SK-N-SH (cell line): ENCODE measurements around the gene PSD. TPM values are rescaled to one million over a fixed set of nuclear protein-coding genes. Genes with fewer than 3 reads are reported as not detected.

Experiments used
- CTCF ChIA-PET: fragments of 300-600, 350-600 bp; formaldehyde crosslinking; extraction: SDS; loops from one replicate; lab custom pipeline; 2021; lab: Yijun Ruan, JAX
- POLR2A ChIA-PET: fragments of 350-600 bp; sonication (Branson Sonifier 250); formaldehyde crosslinking; extraction: SDS; loops from one replicate; lab custom pipeline; 2020; ENCODE audit warnings: antibody characterized with exemption, inconsistent platforms; lab: Yijun Ruan, JAX
- DNase-seq: peaks from one replicate; pipeline ENCODE4 v3.0.0; 2012
- H2AFZ ChIP-seq: fragments of 200-600 bp; sonication (generic); 2 replicates; pipeline ENCODE4 v1.8.1; 2016; ENCODE audit warnings: antibody characterized with exemption, mild to moderate bottlenecking, low read depth
- H3F3A ChIP-seq: fragments of 200-600 bp; sonication (generic); replicated peaks from 2 replicates; pipeline ENCODE3; 2016; ENCODE audit warnings: antibody characterized with exemption, mild to moderate bottlenecking; ENCODE audit not compliant: insufficient read depth
- H3K27ac ChIP-seq, 2 experiments: fragments of 200-500 bp in 1 of 2; fragments of 200-600 bp in 1 of 2; sonication (Bioruptor generic) in 1 of 2; sonication (generic), shearing (Covaris generic) in 1 of 2; 2 replicates each; pipeline versions ENCODE4 v1.5.1 to v1.6.1; 2014 to 2016; ENCODE audit warnings: low read depth in 2 of 2, inconsistent platforms in 1 of 2, low read length in 1 of 2, mild to moderate bottlenecking in 1 of 2, mixed read lengths in 1 of 2
- H3K27me3 ChIP-seq: fragments of 200-600 bp; sonication (generic), shearing (Covaris generic); 2 replicates; pipeline ENCODE4 v1.6.1; 2016; ENCODE audit warnings: mixed run types; ENCODE audit not compliant: insufficient read depth
- H3K36me3 ChIP-seq, 2 experiments: fragments of 200-500 bp in 1 of 2; fragments of 200-600 bp in 1 of 2; sonication (Bioruptor generic) in 1 of 2; sonication (generic) in 1 of 2; replicated peaks in 1 of 2; 2 replicates each; pipeline versions ENCODE3 to v1.5.1; 2014 to 2016; ENCODE audit warnings: low read length in 1 of 2, mild to moderate bottlenecking in 1 of 2; ENCODE audit not compliant: insufficient read depth in 2 of 2, control insufficient read depth in 1 of 2
- H3K4me1 ChIP-seq, 2 experiments: fragments of 200-500 bp in 1 of 2; fragments of 200-600 bp in 1 of 2; sonication (Bioruptor generic) in 1 of 2; sonication (generic), shearing (Covaris generic) in 1 of 2; 2 replicates each; pipeline versions ENCODE4 v1.5.1 to v1.6.1; 2014 to 2016; ENCODE audit warnings: low read depth in 1 of 2, low read length in 1 of 2, mixed run types in 1 of 2; ENCODE audit not compliant: insufficient read depth in 2 of 2, control insufficient read depth in 1 of 2
- H3K4me2 ChIP-seq: fragments of 200-600 bp; sonication (generic), shearing (Covaris generic); 2 replicates; pipeline ENCODE4 v1.6.1; 2017; ENCODE audit warnings: mixed run types
- H3K4me3 ChIP-seq, 2 experiments: fragments of 200-500 bp in 1 of 2; fragments of 200-600 bp in 1 of 2; sonication (Bioruptor generic) in 1 of 2; sonication (generic), shearing (Covaris generic) in 1 of 2; 2 replicates each; pipeline versions ENCODE4 v1.5.1 to v1.8.1; 2014 to 2016; ENCODE audit warnings: low read depth in 2 of 2, inconsistent platforms in 1 of 2, low read length in 1 of 2, mild to moderate bottlenecking in 1 of 2, mixed read lengths in 1 of 2, moderate library complexity in 1 of 2
- H3K79me2 ChIP-seq: fragments of 200-600 bp; sonication (generic); 2 replicates; pipeline ENCODE4 v1.8.1; 2017; ENCODE audit warnings: mild to moderate bottlenecking; ENCODE audit not compliant: insufficient read depth
- H3K9ac ChIP-seq: fragments of 200-600 bp; sonication (generic); 2 replicates; pipeline ENCODE4 v1.6.1; 2017; ENCODE audit warnings: mixed run types
- H3K9me2 ChIP-seq: fragments of 200-600 bp; sonication (generic); 2 replicates; pipeline ENCODE4 v1.6.1; 2017; ENCODE audit warnings: mixed run types
- H3K9me3 ChIP-seq: fragments of 200-600 bp; sonication (generic); 2 replicates; pipeline ENCODE4 v1.6.1; 2017; ENCODE audit warnings: mixed run types, mild to moderate bottlenecking, moderate library complexity
- H4K20me1 ChIP-seq: fragments of 200-600 bp; sonication (generic); 2 replicates; pipeline ENCODE4 v1.6.1; 2017; ENCODE audit warnings: mild to moderate bottlenecking, mixed run types; ENCODE audit not compliant: insufficient read depth
- CTCF ChIP-seq: fragments of 200-600 bp; sonication (generic); IDR thresholded peaks from 2 replicates; pipeline ENCODE4 v1.6.1; 2017; ENCODE audit warnings: antibody characterized with exemption, mild to moderate bottlenecking, moderate library complexity
- FOSL2 ChIP-seq: IDR thresholded peaks from 2 replicates; pipeline ENCODE4 v1.4.0; 2012; ENCODE audit warnings: low read depth, mild to moderate bottlenecking, moderate library complexity, borderline replicate concordance
- JUND ChIP-seq: IDR thresholded peaks from 2 replicates; pipeline ENCODE4 v1.4.0; 2012
- MAX ChIP-seq: IDR thresholded peaks from 2 replicates; pipeline ENCODE4 v1.4.0; 2012; ENCODE audit warnings: low read depth
- MXI1 ChIP-seq: IDR thresholded peaks from 2 replicates; pipeline ENCODE4 v1.6.1; 2012; ENCODE audit warnings: mild to moderate bottlenecking, low read depth, low read length, improper control_type of control experiment
- POLR2AphosphoS5 ChIP-seq: IDR thresholded peaks from 2 replicates; pipeline ENCODE4 v1.6.1; 2012; ENCODE audit warnings: low read depth, low read length
- RCOR1 ChIP-seq: fragments of 150-350 bp; IDR thresholded peaks from 2 replicates; pipeline ENCODE4 v1.6.1; 2017; ENCODE audit warnings: antibody characterized with exemption, low read length
- REST ChIP-seq: IDR thresholded peaks from 2 replicates; pipeline ENCODE4 v1.6.1; 2012; ENCODE audit warnings: mild to moderate bottlenecking, low read depth, low read length, moderate library complexity
- RFX5 ChIP-seq: IDR thresholded peaks from 2 replicates; pipeline ENCODE4 v1.6.1; 2012; ENCODE audit warnings: mild to moderate bottlenecking, improper control_type of control experiment, low read length
- RXRA ChIP-seq: IDR thresholded peaks from 2 replicates; pipeline ENCODE4 v1.4.0; 2012; ENCODE audit warnings: low read depth, mild to moderate bottlenecking, borderline replicate concordance
- SIN3A ChIP-seq: IDR thresholded peaks from 2 replicates; pipeline ENCODE4 v1.6.1; 2012; ENCODE audit warnings: low read depth, mild to moderate bottlenecking, low read length, moderate library complexity, borderline replicate concordance
- TAF1 ChIP-seq: IDR thresholded peaks from 2 replicates; pipeline ENCODE4 v1.6.1; 2012; ENCODE audit warnings: low read depth, mild to moderate bottlenecking, low read length, moderate library complexity, borderline replicate concordance
- USF1 ChIP-seq: IDR thresholded peaks from 2 replicates; pipeline ENCODE4 v1.4.0; 2012; ENCODE audit warnings: low read depth, borderline replicate concordance
- ZBTB33 ChIP-seq: IDR thresholded peaks from 2 replicates; pipeline ENCODE4 v1.4.0; 2012; ENCODE audit warnings: low read depth, borderline replicate concordance
- WGBS: methylation state at CpG from one replicate; pipeline ENCODE4 v1.1.6; 2017; ENCODE audit warnings: low lambda C conversion rate; 5-methylcytosine and 5-hydroxymethylcytosine counted together
- polyA plus RNA-seq, 3 experiments: library from polyadenylated mRNA; depleted of rRNA; stranded (reverse); fragments of >200 nt; gene quantifications; 2 replicates each; pipeline ENCODE4 v1.2.3, GENCODE V29; 2012

The PSD gene
- polyA plus RNA-seq, 1 of the 3 experiments (the other 2 are of a cell fraction) = 0.97 TPM

GRCh38 chr10:102396317-102396650, 22.3 kb downstream of the PSD start:
- H3K9ac ChIP-seq = peak overlapping the region; percentile 68

More at GRCh38 chr10:102396317-102396650, 22.3 kb downstream of the PSD start:
- H3K9me2 ChIP-seq = no peaks in the 10 kb centered on the region
- H3K4me1 ChIP-seq = peaks cover 0 to 23% of the 10 kb centered on the region in 2 experiments; a peak in 1 of 4 replicates
- H3F3A ChIP-seq = peaks cover 3% of the 10 kb centered on the region
- DNase-seq = no peak
- H2AFZ ChIP-seq = no peak overlapping the region
- peak overlapping the region; percentile 65 to 77 for H3K4me3 ChIP-seq
- ChIA-PET POLR2A (interaction anchor here (1.5 kb wide), 1 partner anchor 36 kb away, joined by 4 read pairs; the partner anchor contains the start of gene CUEDC2), CTCF (interaction anchor here (0.8 to 16.5 kb wide), 6 partner anchors 11 to 187 kb away, joined by 3 to 359 read pairs (median 70); partner anchors contain the start of genes ELOVL3, FBXL15 and PSD)
- H3K36me3 ChIP-seq = no peaks in the 10 kb centered on the region
- no peaks in the 10 kb centered on the region for H4K20me1 ChIP-seq
- H3K27me3 ChIP-seq = no peaks in the 10 kb centered on the region
- no peak overlapping the region for H3K27ac ChIP-seq
- TF ChIP-seq REST (no peak), SIN3A (no peak), MAX (no peak), POLR2AphosphoS5 (no peak), RCOR1 (no peak), USF1 (no peak), JUND (no peak), ZBTB33 (no peak), MXI1 (no peak), FOSL2 (no peak), CTCF (no peak), RFX5 (no peak), TAF1 (no peak), RXRA (no peak)
- H3K9me3 ChIP-seq = no peaks in the 10 kb centered on the region
- 54% methylated on average over 2 of the region's 4 CpGs for WGBS
- peak overlapping the region; percentile 90 for H3K4me2 ChIP-seq
- peaks cover 5% of the 10 kb centered on the region; the same call in 1 of the 2 replicates for H3K79me2 ChIP-seq
